ENCODE data around the gene FABP1. TPM values are rescaled to one million over a fixed set of nuclear protein-coding genes. Genes with fewer than 3 reads are reported as not detected.

The FABP1 gene
- total RNA-seq, 4 donors from 2014 or later: not detected

DNA sequence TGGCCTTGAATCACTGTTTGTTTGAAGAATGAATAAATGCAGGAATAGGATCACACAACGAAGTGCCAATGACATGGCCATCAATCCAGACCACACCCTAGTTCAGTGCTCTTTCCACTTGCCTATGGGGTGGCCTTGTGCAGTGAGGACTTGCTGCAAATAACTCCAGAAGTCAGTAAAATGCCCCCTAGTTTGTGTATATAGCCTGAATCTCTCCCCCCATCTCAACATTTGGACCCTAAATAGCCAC, 299 bp downstream of the FABP1 start:
- TF ChIP-seq CTCF (IDR thresholded peaks at IDR 0.05; ENCODE audit: low read depth): no peak

DNA sequence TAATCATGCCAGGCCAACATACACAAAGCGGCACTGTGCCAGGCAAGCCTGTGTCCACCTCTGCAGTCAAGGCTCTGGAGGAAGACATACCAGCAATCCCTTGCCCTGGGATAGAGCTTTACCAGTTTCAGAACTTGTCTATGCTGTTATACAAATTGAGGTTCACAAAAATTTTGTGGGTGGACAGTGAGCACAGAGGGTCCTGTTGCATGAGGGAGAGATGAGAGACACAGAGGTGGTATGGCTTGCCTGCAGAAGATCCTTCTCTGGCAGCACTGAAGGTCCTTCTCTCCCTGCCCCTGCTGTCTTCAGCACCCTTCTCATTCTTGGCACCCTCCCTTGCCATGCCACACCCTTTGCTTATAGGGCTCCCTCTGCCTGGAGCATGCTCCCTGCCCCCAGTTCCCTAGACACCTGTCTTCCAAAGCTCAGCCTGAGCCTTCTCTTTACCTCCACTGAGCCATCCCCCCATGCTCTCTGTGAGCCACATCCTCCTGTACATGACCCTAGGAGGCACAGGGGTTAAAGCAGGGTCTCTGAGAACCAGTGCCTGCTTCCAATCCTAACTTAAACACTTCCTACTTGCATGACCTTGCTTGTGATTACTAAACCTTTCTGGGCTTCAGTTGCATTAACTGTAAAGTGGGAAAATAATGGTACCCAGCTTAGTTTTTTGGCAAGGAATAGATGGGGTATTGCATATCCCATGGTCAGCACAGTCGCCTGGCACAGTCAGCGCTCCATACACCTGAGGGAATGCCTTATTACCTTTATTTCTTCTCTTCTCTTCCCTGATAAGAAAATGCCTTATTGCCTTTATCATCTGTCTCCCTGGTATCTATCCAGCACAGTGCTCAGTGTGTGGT, 857 bp downstream of the FABP1 start:
- TF ChIP-seq CTCF (IDR thresholded peaks at IDR 0.05; ENCODE audit: low read depth): no peak

GRCh38 chr2:88125924-88126771, 1.7 kb downstream of the FABP1 start:
- no peak for TF ChIP-seq CTCF (IDR thresholded peaks at IDR 0.05; ENCODE audit: low read depth)

GRCh38 chr2:88125344-88125923, 2.4 kb downstream of the FABP1 start:
- no peak for TF ChIP-seq CTCF (IDR thresholded peaks at IDR 0.05; ENCODE audit: low read depth)

- TF ChIP-seq CTCF (IDR thresholded peaks at IDR 0.05; ENCODE audit: low read depth): no peak
These were observed 3.6 kb downstream of the FABP1 start for GRCh38 chr2:88123975-88124917.

- TF ChIP-seq CTCF (IDR thresholded peaks at IDR 0.05; ENCODE audit: low read depth): no peak
These were observed 4.5 kb downstream of the FABP1 start for GRCh38 chr2:88123164-88123974.
